Measurements from ENCODE around the gene WDR38. TPM values are rescaled to one million over a fixed set of nuclear protein-coding genes. Genes with fewer than 3 reads are reported as not detected.
"Not testable (repeated sequence)": the region's sequence is repeated elsewhere in the genome, so short reads cannot be mapped to it uniquely, and the experiment has no call there.

WDR38 gene
- total RNA-seq, 2 donors from 2014 or later, result not detected

- DNase-seq (ENCODE audit: low spot score), result no peak
- Histone ChIP-seq H3K36me3 (no peaks in the 10 kb centered on the region), H3K27ac (no peak overlapping the region), H3K9me3 (no peaks in the 10 kb centered on the region), H3K27me3 (no peaks in the 10 kb centered on the region), H3K4me1 (peaks cover 2 to 22% of the 10 kb centered on the region in 2 donors), H3K4me3 (no peak overlapping the region)
- TF ChIP-seq CTCF (IDR thresholded peaks at IDR 0.05), result peak; percentile 51 to 57
Measured at GRCh38 chr9:124839612-124840299, 13.5 kb upstream of the WDR38 start.

GRCh38 chr9:124840300-124840833 lies 12.9 kb upstream of the WDR38 start:
- peak in 1 of 2 donors; percentile 38 for TF ChIP-seq CTCF (IDR thresholded peaks at IDR 0.05)
- Histone ChIP-seq H3K27me3 (no peaks in the 10 kb centered on the region), H3K27ac (no peak overlapping the region), H3K36me3 (no peaks in the 10 kb centered on the region), H3K4me3 (no peak overlapping the region), H3K4me1 (peaks cover 2 to 16% of the 10 kb centered on the region in 2 donors), H3K9me3 (no peaks in the 10 kb centered on the region)
- no peak for DNase-seq (ENCODE audit: low spot score)

GRCh38 chr9:124841075-124841821 lies 12.0 kb upstream of the WDR38 start:
- Histone ChIP-seq H3K27me3 (no peaks in the 10 kb centered on the region), H3K4me1 (peaks cover 0 to 7% of the 10 kb centered on the region in 2 donors), H3K9me3 (no peaks in the 10 kb centered on the region), H3K36me3 (no peaks in the 10 kb centered on the region), H3K4me3 (no peak overlapping the region), H3K27ac (peak overlapping the region in 1 of 2 donors; percentile 29)
- no peak for DNase-seq (ENCODE audit: low spot score)
- TF ChIP-seq CTCF (IDR thresholded peaks at IDR 0.05), result no peak

GRCh38 chr9:124843456-124844034 lies 9.7 kb upstream of the WDR38 start:
- DNase-seq (ENCODE audit: low spot score), result no peak
- no peak overlapping the region for H3K27ac ChIP-seq
- H3K9me3 ChIP-seq, result no peaks in the 10 kb centered on the region

GRCh38 chr9:124844291-124844690 lies 9.0 kb upstream of the WDR38 start:
- Histone ChIP-seq H3K9me3 (no peaks in the 10 kb centered on the region), H3K36me3 (no peaks in the 10 kb centered on the region), H3K4me3 (no peak overlapping the region), H3K4me1 (peaks cover 0 to 6% of the 10 kb centered on the region in 2 donors), H3K27ac (no peak overlapping the region), H3K27me3 (no peaks in the 10 kb centered on the region)
- TF ChIP-seq CTCF (IDR thresholded peaks at IDR 0.05), result no peak
- no peak for DNase-seq (ENCODE audit: low spot score)

More at GRCh38 chr9:124843456-124844034, 9.7 kb upstream of the WDR38 start:
- Histone ChIP-seq H3K4me3 (no peak overlapping the region), H3K4me1 (peaks cover 0 to 6% of the 10 kb centered on the region in 2 donors), H3K36me3 (no peaks in the 10 kb centered on the region), H3K27me3 (no peaks in the 10 kb centered on the region)
- TF ChIP-seq CTCF (IDR thresholded peaks at IDR 0.05), result no peak

- H3K4me3 ChIP-seq; H3K27me3 ChIP-seq; H3K9me3 ChIP-seq; H3K36me3 ChIP-seq; H3K27ac ChIP-seq; DNase-seq (ENCODE audit: low spot score); H3K4me1 ChIP-seq: not testable (repeated sequence)
Measured at GRCh38 chr9:124846467-124846866, 6.8 kb upstream of the WDR38 start.
